HepG2 (cell line): Measurements from ENCODE around the gene HTRA2. TPM values are rescaled to one million over a fixed set of nuclear protein-coding genes. Genes with fewer than 3 reads are reported as not detected.

ENCODE experiments used
- ATF7-NPFF ChIP-seq: sonication (generic); formaldehyde crosslinking; IDR thresholded peaks from 2 replicates; pipeline ENCODE4 v1.8.1; 2023; ENCODE audit warnings: mild to moderate bottlenecking, low read depth, missing genetic modification reagents, moderate library complexity
- BRD4 ChIP-seq: sonication (generic); formaldehyde crosslinking; IDR thresholded peaks from 2 replicates; pipeline ENCODE4 v1.4.0; 2020; ENCODE audit warnings: missing genetic modification reagents
- GATA4 ChIP-seq: sonication (generic); IDR thresholded peaks from 2 replicates; pipeline ENCODE4 v1.6.1; 2016; ENCODE audit warnings: antibody characterized with exemption, low read depth, borderline replicate concordance
- IRX3 ChIP-seq: sonication (generic); formaldehyde crosslinking; IDR thresholded peaks from 2 replicates; pipeline ENCODE4 v1.8.1; 2023; ENCODE audit warnings: mild to moderate bottlenecking, low read depth, missing genetic modification reagents, borderline replicate concordance
- MEIS1 ChIP-seq: sonication (generic); formaldehyde crosslinking; IDR thresholded peaks from 2 replicates; pipeline ENCODE4 v1.9.0; 2021; ENCODE audit warnings: mild to moderate bottlenecking, missing genetic modification reagents, moderate library complexity, borderline replicate concordance
- PRPF4 ChIP-seq: fragments of 200-400 bp; formaldehyde crosslinking; IDR thresholded peaks from 2 replicates; pipeline ENCODE4 v1.6.1; 2016; ENCODE audit warnings: low read length, low read depth; ENCODE audit not compliant: poor library complexity, severe bottlenecking
- SMAD3 ChIP-seq: sonication (generic); formaldehyde crosslinking; IDR thresholded peaks from 2 replicates; pipeline ENCODE4 v1.4.0; 2020; ENCODE audit warnings: missing genetic modification reagents
- TAF1 ChIP-seq: sonication (generic); formaldehyde crosslinking; IDR thresholded peaks from 2 replicates; pipeline ENCODE4 v1.4.0; 2020; ENCODE audit warnings: missing genetic modification reagents
- TBX2 ChIP-seq: sonication (generic); formaldehyde crosslinking; IDR thresholded peaks from 2 replicates; pipeline ENCODE4 v1.5.0; 2020; ENCODE audit warnings: missing genetic modification reagents, mild to moderate bottlenecking, borderline replicate concordance
- ZNF441 ChIP-seq: sonication (generic); formaldehyde crosslinking; IDR thresholded peaks from 2 replicates; pipeline ENCODE4 v1.7.0; 2021; ENCODE audit warnings: missing genetic modification reagents, borderline replicate concordance
- ZSCAN12 ChIP-seq: sonication (generic); formaldehyde crosslinking; IDR thresholded peaks from 2 replicates; pipeline ENCODE4 v1.9.0; 2021; ENCODE audit warnings: mild to moderate bottlenecking, missing genetic modification reagents
- polyA plus RNA-seq, 8 experiments: library from polyadenylated mRNA; depleted of rRNA in 3 of 8; stranded (reverse) in 7 of 8; unstranded in 1 of 8; fragments of >200 nt; fragmentation: Illumina TruSeq in 4 of 8; extraction: Trizol in 4 of 8; gene quantifications; 2 replicates each; pipeline versions ENCODE4 v1.2.1 to v1.2.3, GENCODE V29; 2011 to 2016; ENCODE audit warnings: low read depth in 4 of 8, missing spikeins in 1 of 8, mixed read lengths in 1 of 8; ENCODE audit not compliant: insufficient read depth in 1 of 8
- total RNA-seq, 5 experiments: library from RNA; depleted of rRNA; stranded (reverse); fragments of >200 nt; fragmentation: Illumina TruSeq; extraction: Trizol; gene quantifications; 2 replicates each; pipeline ENCODE4 v1.2.3, GENCODE V29; 2016; ENCODE audit warnings: low read depth in 1 of 5
- TF ChIP-seq, protein P1 (sequence below): sonication (generic); formaldehyde crosslinking; IDR thresholded peaks from 2 replicates; pipeline ENCODE4 v1.8.0; 2022; ENCODE audit warnings: mild to moderate bottlenecking, missing genetic modification reagents, borderline replicate concordance
- TF ChIP-seq, protein P2 (sequence below): sonication (generic); formaldehyde crosslinking; IDR thresholded peaks from 2 replicates; pipeline ENCODE4 v1.4.0; 2020; ENCODE audit warnings: low read depth, mild to moderate bottlenecking, missing genetic modification reagents
- TF ChIP-seq, protein P3 (sequence below): sonication (generic); formaldehyde crosslinking; IDR thresholded peaks from 2 replicates; pipeline ENCODE4 v1.4.0; 2020; ENCODE audit warnings: mild to moderate bottlenecking, missing genetic modification reagents
- TF ChIP-seq, protein P4 (sequence below): sonication (generic); formaldehyde crosslinking; conservative IDR thresholded peaks from 2 replicates; pipeline ENCODE4 v1.4.0; 2020; ENCODE audit warnings: mild to moderate bottlenecking, missing genetic modification reagents, moderate library complexity
- TF ChIP-seq, protein P5 (sequence below): sonication (generic); formaldehyde crosslinking; IDR thresholded peaks from 2 replicates; pipeline ENCODE4 v1.9.0; 2022; ENCODE audit warnings: low read depth, missing genetic modification reagents

HTRA2 gene
- total and polyA plus RNA-seq, 2 of the 13 experiments (the other 11 are each of a cell fraction or from before 2014, with no cell fraction given), result 47.7 to 50.3 TPM

DNA sequence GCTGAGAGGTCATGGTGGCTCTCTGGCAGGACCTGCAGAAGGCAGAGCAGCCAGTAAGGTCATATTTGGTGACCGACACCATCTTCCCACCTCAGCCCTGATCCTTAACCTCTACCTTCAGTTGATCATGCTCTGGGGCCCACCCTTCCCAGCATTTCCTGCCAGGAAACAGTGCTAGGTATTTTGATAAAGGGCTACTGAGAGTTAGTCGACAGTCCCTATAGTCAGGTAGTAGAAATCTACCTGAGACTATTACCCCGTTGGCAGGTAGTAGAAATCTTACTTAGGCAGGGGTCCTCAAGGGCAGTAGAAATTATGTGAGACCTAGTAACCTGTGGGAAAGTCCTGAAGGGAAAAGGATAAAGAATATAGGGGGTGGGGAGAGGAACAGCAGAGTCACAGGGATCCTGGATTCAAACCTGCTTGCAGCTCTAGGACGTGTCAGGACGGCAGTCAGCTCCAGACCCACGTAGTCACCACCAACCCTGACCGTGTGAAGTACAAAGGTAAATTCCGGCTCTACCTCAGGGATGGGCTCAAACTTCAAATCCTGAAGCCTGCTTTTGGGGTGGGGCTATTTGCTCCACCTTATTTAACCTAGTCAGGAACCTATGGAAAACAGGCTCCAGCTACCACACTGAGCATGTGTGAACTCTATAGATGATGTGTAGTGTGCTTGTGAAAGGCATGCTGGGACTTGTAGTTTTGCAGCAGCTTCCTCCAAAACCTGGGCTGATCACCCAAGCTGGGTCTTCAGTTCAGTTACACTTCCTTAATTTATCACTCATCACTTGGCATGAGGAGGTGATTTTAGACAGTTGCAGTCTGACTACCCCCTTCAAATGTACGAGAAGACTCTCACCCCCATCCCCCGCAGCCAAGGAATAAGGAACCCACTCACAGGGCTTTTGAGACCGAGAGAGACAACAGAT lies 3.8 kb upstream of the HTRA2 start, which contains the start of gene DQX1 (continued):
- TF ChIP-seq, protein P1, sequence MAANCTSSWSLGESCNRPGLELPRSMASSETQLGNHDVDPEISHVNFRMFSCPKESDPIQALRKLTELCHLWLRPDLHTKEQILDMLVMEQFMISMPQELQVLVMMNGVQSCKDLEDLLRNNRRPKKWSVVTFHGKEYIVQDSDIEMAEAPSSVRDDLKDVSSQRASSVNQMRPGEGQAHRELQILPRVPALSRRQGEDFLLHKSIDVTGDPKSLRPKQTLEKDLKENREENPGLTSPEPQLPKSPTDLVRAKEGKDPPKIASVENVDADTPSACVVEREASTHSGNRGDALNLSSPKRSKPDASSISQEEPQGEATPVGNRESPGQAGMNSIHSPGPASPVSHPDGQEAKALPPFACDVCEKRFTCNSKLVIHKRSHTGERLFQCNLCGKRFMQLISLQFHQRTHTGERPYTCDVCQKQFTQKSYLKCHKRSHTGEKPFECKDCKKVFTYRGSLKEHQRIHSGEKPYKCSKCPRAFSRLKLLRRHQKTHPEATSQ (CRISPR knock-in tag), result no peak
- no peak; the same call in 1 of the 2 replicates for TF ChIP-seq GATA4
- TF ChIP-seq TAF1 (CRISPR knock-in tag), result peak; percentile 78
- TF ChIP-seq TBX2 (CRISPR knock-in tag), result peak; percentile 91
- 0 out of 2 replicates have a peak, but pooled peaks have one; percentile 41 for TF ChIP-seq BRD4
- TF ChIP-seq, protein P2, sequence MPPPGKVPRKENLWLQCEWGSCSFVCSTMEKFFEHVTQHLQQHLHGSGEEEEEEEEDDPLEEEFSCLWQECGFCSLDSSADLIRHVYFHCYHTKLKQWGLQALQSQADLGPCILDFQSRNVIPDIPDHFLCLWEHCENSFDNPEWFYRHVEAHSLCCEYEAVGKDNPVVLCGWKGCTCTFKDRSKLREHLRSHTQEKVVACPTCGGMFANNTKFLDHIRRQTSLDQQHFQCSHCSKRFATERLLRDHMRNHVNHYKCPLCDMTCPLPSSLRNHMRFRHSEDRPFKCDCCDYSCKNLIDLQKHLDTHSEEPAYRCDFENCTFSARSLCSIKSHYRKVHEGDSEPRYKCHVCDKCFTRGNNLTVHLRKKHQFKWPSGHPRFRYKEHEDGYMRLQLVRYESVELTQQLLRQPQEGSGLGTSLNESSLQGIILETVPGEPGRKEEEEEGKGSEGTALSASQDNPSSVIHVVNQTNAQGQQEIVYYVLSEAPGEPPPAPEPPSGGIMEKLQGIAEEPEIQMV (CRISPR knock-in tag), result no peak
- TF ChIP-seq ATF7-NPFF (CRISPR knock-in tag), result peak; percentile 62; the same call in 1 of the 2 replicates
- TF ChIP-seq, protein P3, sequence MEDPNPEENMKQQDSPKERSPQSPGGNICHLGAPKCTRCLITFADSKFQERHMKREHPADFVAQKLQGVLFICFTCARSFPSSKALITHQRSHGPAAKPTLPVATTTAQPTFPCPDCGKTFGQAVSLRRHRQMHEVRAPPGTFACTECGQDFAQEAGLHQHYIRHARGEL (CRISPR knock-in tag), result no peak
- no peak for TF ChIP-seq MEIS1 (CRISPR knock-in tag)
- no peak for TF ChIP-seq PRPF4
- TF ChIP-seq, protein P4, sequence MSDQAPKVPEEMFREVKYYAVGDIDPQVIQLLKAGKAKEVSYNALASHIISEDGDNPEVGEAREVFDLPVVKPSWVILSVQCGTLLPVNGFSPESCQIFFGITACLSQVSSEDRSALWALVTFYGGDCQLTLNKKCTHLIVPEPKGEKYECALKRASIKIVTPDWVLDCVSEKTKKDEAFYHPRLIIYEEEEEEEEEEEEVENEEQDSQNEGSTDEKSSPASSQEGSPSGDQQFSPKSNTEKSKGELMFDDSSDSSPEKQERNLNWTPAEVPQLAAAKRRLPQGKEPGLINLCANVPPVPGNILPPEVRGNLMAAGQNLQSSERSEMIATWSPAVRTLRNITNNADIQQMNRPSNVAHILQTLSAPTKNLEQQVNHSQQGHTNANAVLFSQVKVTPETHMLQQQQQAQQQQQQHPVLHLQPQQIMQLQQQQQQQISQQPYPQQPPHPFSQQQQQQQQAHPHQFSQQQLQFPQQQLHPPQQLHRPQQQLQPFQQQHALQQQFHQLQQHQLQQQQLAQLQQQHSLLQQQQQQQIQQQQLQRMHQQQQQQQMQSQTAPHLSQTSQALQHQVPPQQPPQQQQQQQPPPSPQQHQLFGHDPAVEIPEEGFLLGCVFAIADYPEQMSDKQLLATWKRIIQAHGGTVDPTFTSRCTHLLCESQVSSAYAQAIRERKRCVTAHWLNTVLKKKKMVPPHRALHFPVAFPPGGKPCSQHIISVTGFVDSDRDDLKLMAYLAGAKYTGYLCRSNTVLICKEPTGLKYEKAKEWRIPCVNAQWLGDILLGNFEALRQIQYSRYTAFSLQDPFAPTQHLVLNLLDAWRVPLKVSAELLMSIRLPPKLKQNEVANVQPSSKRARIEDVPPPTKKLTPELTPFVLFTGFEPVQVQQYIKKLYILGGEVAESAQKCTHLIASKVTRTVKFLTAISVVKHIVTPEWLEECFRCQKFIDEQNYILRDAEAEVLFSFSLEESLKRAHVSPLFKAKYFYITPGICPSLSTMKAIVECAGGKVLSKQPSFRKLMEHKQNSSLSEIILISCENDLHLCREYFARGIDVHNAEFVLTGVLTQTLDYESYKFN (CRISPR knock-in tag), result peak; percentile 76
- 0 out of 2 replicates have a peak, but pooled peaks have one; percentile 31 for TF ChIP-seq SMAD3 (CRISPR knock-in tag)
- TF ChIP-seq ZSCAN12 (CRISPR knock-in tag), result no peak
- TF ChIP-seq, protein P5, sequence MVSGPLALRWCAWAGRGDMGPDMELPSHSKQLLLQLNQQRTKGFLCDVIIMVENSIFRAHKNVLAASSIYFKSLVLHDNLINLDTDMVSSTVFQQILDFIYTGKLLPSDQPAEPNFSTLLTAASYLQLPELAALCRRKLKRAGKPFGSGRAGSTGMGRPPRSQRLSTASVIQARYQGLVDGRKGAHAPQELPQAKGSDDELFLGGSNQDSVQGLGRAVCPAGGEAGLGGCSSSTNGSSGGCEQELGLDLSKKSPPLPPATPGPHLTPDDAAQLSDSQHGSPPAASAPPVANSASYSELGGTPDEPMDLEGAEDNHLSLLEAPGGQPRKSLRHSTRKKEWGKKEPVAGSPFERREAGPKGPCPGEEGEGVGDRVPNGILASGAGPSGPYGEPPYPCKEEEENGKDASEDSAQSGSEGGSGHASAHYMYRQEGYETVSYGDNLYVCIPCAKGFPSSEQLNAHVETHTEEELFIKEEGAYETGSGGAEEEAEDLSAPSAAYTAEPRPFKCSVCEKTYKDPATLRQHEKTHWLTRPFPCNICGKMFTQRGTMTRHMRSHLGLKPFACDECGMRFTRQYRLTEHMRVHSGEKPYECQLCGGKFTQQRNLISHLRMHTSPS (CRISPR knock-in tag), result no peak; the same call in 1 of the 2 replicates
- TF ChIP-seq ZNF441 (CRISPR knock-in tag), result peak; percentile 78; the same call in 1 of the 2 replicates
- TF ChIP-seq IRX3 (CRISPR knock-in tag), result no peak
